ENCODE data around the gene SWT1.
"Not testable (repeated sequence)": the region's sequence is repeated elsewhere in the genome, so short reads cannot be mapped to it uniquely, and the experiment has no call there.

SWT1 gene

DNA sequence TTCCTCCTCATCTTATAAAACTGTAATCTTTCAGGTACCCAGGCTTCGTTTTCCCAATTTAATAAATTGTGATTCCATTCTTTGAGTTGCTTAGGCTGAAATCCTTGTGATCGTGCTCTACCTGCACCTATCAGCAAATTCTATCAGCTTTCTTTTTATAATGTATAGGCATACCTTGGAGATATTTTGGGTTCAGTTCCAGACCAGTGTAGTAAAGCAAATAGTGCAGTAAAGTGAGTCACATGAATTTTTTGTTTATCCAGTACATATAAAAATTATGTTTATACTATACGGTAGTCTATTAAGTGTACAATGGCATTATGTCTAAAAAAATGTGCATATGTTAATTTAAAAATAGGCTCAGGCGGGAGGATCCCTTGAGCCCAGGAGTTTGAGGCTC lies 5.5 kb downstream of the SWT1 start:
- TF ChIP-seq, protein P1, sequence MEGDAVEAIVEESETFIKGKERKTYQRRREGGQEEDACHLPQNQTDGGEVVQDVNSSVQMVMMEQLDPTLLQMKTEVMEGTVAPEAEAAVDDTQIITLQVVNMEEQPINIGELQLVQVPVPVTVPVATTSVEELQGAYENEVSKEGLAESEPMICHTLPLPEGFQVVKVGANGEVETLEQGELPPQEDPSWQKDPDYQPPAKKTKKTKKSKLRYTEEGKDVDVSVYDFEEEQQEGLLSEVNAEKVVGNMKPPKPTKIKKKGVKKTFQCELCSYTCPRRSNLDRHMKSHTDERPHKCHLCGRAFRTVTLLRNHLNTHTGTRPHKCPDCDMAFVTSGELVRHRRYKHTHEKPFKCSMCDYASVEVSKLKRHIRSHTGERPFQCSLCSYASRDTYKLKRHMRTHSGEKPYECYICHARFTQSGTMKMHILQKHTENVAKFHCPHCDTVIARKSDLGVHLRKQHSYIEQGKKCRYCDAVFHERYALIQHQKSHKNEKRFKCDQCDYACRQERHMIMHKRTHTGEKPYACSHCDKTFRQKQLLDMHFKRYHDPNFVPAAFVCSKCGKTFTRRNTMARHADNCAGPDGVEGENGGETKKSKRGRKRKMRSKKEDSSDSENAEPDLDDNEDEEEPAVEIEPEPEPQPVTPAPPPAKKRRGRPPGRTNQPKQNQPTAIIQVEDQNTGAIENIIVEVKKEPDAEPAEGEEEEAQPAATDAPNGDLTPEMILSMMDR (IDR thresholded peaks at IDR 0.05; ENCODE audit: low read length, missing control alignments), result no peak
- no peak for DNase-seq (ENCODE audit: low read depth)
- H3K4me3 ChIP-seq (replicated peaks; ENCODE audit: low read depth, low read length), result no peak overlapping the region

DNA sequence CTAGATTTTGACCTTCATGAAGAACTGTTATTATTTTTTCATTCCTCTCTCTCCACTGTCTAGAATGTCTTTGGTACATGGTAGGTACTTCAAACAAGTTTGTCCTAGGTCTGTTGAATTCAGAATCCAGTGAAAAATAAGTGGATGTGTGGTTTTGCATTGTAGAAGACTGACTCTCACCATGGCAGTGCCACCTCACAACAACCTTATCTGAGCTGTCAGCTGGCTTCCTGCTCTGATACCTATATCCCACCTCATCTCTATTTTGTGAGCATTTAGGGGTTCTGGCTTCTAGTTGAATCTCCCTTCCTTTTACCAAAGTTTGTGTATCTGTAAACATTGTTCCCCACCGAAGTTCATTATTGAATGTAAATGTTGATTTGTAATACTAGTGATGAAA lies 9.1 kb downstream of the SWT1 start:
- no peak for DNase-seq (ENCODE audit: low read depth)
- no peak overlapping the region for H3K4me3 ChIP-seq (replicated peaks; ENCODE audit: low read depth, low read length)
- TF ChIP-seq, protein P1 (IDR thresholded peaks at IDR 0.05; ENCODE audit: low read length, missing control alignments), result no peak

DNA sequence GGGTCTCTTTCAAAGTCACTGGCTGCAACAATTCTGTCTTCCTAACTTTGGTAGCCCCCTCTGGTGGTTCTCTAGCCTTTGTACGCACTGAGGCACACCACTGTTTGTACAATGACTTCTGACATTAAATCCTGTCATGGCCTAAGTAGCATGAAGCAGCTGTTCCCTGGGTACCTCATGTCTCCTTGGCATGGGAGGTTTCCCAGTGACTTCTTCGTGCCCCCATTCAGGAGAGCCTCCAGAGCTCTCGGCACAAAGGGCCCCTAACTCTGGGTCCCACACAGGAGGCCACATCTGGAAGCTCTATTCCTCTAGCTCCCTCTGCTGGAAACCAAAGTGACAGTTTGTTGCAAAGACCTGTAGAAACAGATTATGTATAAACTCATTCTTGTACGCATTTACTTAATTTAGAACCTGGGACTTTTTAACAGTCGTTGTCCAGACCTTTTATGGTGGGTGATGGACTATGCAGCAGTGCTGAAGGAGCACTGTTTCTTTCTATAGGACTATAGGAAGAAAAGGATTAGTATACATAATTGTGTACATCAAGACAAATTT lies 13.4 kb downstream of the SWT1 start:
- TF ChIP-seq, protein P1 (IDR thresholded peaks at IDR 0.05; ENCODE audit: low read length, missing control alignments), result peak; percentile 80
- DNase-seq (ENCODE audit: low read depth), result peak; percentile 75
- H3K4me3 ChIP-seq (replicated peaks; ENCODE audit: low read depth, low read length), result no peak overlapping the region

DNA sequence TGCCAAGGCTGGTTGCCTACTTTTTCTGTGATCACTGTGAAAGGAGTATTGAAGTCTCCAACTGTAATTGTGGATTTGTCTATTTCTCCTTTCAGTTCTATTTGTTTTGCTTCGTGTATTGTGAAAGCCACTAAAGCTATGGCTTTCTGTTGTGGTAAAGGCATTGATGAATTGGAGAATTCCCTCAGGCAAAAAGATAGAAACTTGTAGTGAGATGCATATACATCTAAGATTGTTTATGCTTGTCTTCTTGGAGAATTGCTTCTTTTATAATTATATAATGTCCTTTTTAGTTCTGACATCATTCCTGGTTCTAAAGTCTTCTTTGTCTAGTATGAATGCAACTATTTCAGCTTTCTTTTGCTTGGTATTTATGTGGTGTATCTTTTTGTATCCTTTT lies 36.8 kb downstream of the SWT1 start:
- TF ChIP-seq, protein P1 (IDR thresholded peaks at IDR 0.05; ENCODE audit: low read length, missing control alignments), result no peak
- no peak overlapping the region for H3K4me3 ChIP-seq (replicated peaks; ENCODE audit: low read depth, low read length)
- no peak for DNase-seq (ENCODE audit: low read depth)

DNA sequence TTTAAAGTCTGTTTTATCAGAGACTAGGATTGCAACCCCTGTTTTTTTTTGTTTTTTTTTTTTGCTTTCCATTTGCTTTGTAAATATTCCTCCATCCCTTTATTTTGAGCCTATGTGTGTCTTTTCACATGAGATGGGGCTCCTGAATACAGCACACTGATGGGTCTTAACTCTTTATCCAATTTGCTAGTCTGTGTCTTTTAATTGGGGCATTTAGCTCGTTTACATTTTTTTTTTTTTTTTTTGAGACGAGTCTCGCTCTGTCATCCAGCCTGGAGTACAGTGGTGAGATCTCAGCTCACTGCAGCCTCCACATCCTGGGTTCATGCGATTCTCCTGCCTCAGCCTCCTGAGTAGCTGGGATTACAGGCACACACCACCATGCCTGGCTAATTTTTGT lies 41.7 kb downstream of the SWT1 start:
- not testable (repeated sequence) for DNase-seq (ENCODE audit: low read depth)

DNA sequence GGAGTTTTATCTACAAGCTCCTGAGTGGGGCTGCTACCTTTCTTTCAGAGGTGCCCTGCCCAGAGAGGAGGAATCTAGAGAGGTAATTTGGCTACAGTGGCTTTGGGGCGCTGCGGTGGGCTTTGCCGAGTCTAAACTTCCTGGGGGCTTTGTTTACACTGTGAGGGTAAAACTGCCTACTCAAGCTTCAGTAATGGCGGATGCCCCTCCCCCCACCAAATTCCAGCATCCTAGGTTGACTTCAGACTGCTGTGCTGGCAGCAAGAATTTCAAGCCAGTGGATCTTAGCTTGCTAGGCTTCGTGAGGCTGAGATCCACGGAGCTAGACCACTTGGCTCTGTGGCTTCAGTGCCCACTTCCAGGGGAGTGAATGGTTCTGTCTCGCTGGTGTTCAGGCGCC lies 43.9 kb downstream of the SWT1 start:
- TF ChIP-seq, protein P1 (IDR thresholded peaks at IDR 0.05; ENCODE audit: low read length, missing control alignments), result no peak
- DNase-seq (ENCODE audit: low read depth), result no peak
- H3K4me3 ChIP-seq (replicated peaks; ENCODE audit: low read depth, low read length), result no peak overlapping the region

More for the DNA sequence above, 41.7 kb downstream of the SWT1 start:
- not testable (repeated sequence) for H3K4me3 ChIP-seq (replicated peaks; ENCODE audit: low read depth, low read length)

DNA sequence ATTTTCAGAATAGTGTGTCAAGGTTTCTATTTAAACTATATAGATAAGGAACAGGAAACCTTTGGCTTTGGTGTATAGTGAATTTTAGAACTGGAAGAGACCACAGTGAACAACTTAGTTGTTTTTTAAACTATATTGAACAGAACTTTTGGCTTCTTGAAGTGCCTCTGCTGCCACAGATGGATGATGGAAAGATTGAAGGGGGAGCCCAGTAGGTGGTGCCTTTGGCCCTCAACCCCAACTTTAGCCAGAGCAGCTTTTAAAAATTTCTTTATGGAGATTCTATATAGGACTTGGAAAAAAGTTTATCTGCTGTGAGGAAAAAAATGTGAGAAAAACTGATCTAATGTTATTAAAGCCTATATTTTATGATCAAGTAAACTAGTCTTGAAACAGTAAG lies 50.2 kb downstream of the SWT1 start:
- TF ChIP-seq, protein P1 (IDR thresholded peaks at IDR 0.05; ENCODE audit: low read length, missing control alignments), result no peak
- H3K4me3 ChIP-seq (replicated peaks; ENCODE audit: low read depth, low read length), result no peak overlapping the region
- no peak for DNase-seq (ENCODE audit: low read depth)

Measured in fibroblast of pulmonary artery (primary cell).